ENCODE data around the gene MED16. TPM values are rescaled to one million over a fixed set of nuclear protein-coding genes. Genes with fewer than 3 reads are reported as not detected.

Gene MED16
- total RNA-seq, 2 experiments from 2014 or later: 62.2 to 64.0 TPM

- CTCF ChIA-PET: interaction anchor here (0.6 to 4.3 kb wide), 2 partner anchors 10 to 50 kb away, joined by 3 to 35 read pairs; no protein-coding TSS in a partner anchor
- Mint-ChIP-seq H3K27ac (peak within 1 kb of the TSS; percentile 86), H3K9me3 (no peaks in the 10 kb centered on the region), H3K27me3 (peaks cover 5% of the 10 kb centered on the region), H3K36me3 (ENCODE audit: low read depth) (peaks cover 16% of the 10 kb centered on the region), H3K4me3 (peak within 1 kb of the TSS; percentile 80), H3K4me1 (peaks cover 34% of the 10 kb centered on the region)
- POLR2A ChIA-PET: interaction anchor here (0.7 to 2.5 kb wide), 4 partner anchors 20 to 139 kb away, joined by 3 to 8 read pairs (median 6); partner anchors contain the start of genes MED16 and RNU6-9
- peak; percentile 86 for DNase-seq
These were observed 20.2 kb upstream of the MED16 start, which contains the start of gene R3HDM4 for GRCh38 chr19:913080-913748. TSS of gene R3HDM4 (minus strand) at chr19:913219. CDS start at chr19:913157, 62 bp downstream.

GRCh38 chr19:912181-913079 lies 19.4 kb upstream of the MED16 start:
- peak; percentile 41 for DNase-seq
- Mint-ChIP-seq H3K36me3 (ENCODE audit: low read depth) (peaks cover 19% of the 10 kb centered on the region), H3K27ac (peak overlapping the region; percentile 78), H3K27me3 (peaks cover 1% of the 10 kb centered on the region), H3K4me1 (peaks cover 39% of the 10 kb centered on the region), H3K4me3 (peak overlapping the region; percentile 80), H3K9me3 (no peaks in the 10 kb centered on the region)
- CTCF ChIA-PET: interaction anchor here (4.3 kb wide), 1 partner anchor 49 kb away, joined by 35 read pairs; no protein-coding TSS in a partner anchor
- POLR2A ChIA-PET: interaction anchor here (2.5 kb wide), 1 partner anchor 19 kb away, joined by 7 read pairs; the partner anchor contains the start of genes MED16 and RNU6-9

- DNase-seq: no peak
- POLR2A ChIA-PET: interaction anchor here (7.4 kb wide), 1 partner anchor 16 kb away, joined by 79 read pairs; the partner anchor contains the start of genes MED16 and RNU6-9
- no peaks in the 10 kb centered on the region for H3K9me3 Mint-ChIP-seq
- peaks cover 22% of the 10 kb centered on the region for H3K36me3 Mint-ChIP-seq (ENCODE audit: low read depth)
- peaks cover 1% of the 10 kb centered on the region for H3K27me3 Mint-ChIP-seq
- peak overlapping the region; percentile 98 for H3K27ac Mint-ChIP-seq
- CTCF ChIA-PET: no interaction called here
- H3K4me3 Mint-ChIP-seq: peak overlapping the region; percentile 69
- H3K4me1 Mint-ChIP-seq: peaks cover 47% of the 10 kb centered on the region
These were observed 18.4 kb upstream of the MED16 start for GRCh38 chr19:911197-912033.

GRCh38 chr19:907183-907853 lies 14.3 kb upstream of the MED16 start:
- peaks cover 57% of the 10 kb centered on the region for H3K4me1 Mint-ChIP-seq
- peaks cover 26% of the 10 kb centered on the region for H3K36me3 Mint-ChIP-seq (ENCODE audit: low read depth)
- H3K27ac Mint-ChIP-seq: peak overlapping the region; percentile 98
- H3K9me3 Mint-ChIP-seq: no peaks in the 10 kb centered on the region
- CTCF ChIA-PET: interaction anchor here (1.0 to 3.8 kb wide), 3 partner anchors 14 to 44 kb away, joined by 3 to 25 read pairs (median 17); partner anchors contain the start of genes MED16 and RNU6-9
- DNase-seq: no peak
- no peak overlapping the region for H3K4me3 Mint-ChIP-seq
- H3K27me3 Mint-ChIP-seq: no peaks in the 10 kb centered on the region
- POLR2A ChIA-PET: interaction anchor here (1.2 to 7.4 kb wide), 4 partner anchors 12 to 77 kb away, joined by 3 to 79 read pairs (median 14); partner anchors contain the start of genes MED16, RNU6-9 and WDR18

GRCh38 chr19:906480-906879 lies 13.5 kb upstream of the MED16 start:
- no peak overlapping the region for H3K4me3 Mint-ChIP-seq
- CTCF ChIA-PET: no interaction called here
- peak overlapping the region; percentile 98 for H3K27ac Mint-ChIP-seq
- peaks cover 33% of the 10 kb centered on the region for H3K36me3 Mint-ChIP-seq (ENCODE audit: low read depth)
- H3K9me3 Mint-ChIP-seq: no peaks in the 10 kb centered on the region
- DNase-seq: no peak
- POLR2A ChIA-PET: interaction anchor here (3.9 to 7.4 kb wide), 2 partner anchors 12 to 34 kb away, joined by 16 to 79 read pairs; partner anchors contain the start of genes MED16 and RNU6-9
- no peaks in the 10 kb centered on the region for H3K27me3 Mint-ChIP-seq
- H3K4me1 Mint-ChIP-seq: peaks cover 58% of the 10 kb centered on the region

- ChIA-PET POLR2A (interaction anchor here (0.6 to 7.4 kb wide), 2 partner anchors 10 to 171 kb away, joined by 3 to 79 read pairs; partner anchors contain the start of genes MED16 and RNU6-9), CTCF (no interaction called here)
- no peaks in the 10 kb centered on the region for H3K27me3 Mint-ChIP-seq
- peaks cover 35% of the 10 kb centered on the region for H3K36me3 Mint-ChIP-seq (ENCODE audit: low read depth)
- DNase-seq: no peak
- H3K4me3 Mint-ChIP-seq: no peak overlapping the region
- no peaks in the 10 kb centered on the region for H3K9me3 Mint-ChIP-seq
- H3K4me1 Mint-ChIP-seq: peaks cover 50% of the 10 kb centered on the region
- H3K27ac Mint-ChIP-seq: no peak overlapping the region
These were observed 11.6 kb upstream of the MED16 start for GRCh38 chr19:904545-904944.

- ChIA-PET POLR2A (interaction anchor here (2.8 kb wide), 1 partner anchor 10 kb away, joined by 14 read pairs; the partner anchor contains the start of genes MED16 and RNU6-9), CTCF (no interaction called here)
- no peak for DNase-seq
- Mint-ChIP-seq H3K36me3 (ENCODE audit: low read depth) (peaks cover 26% of the 10 kb centered on the region), H3K9me3 (no peaks in the 10 kb centered on the region), H3K27ac (no peak overlapping the region), H3K4me1 (peaks cover 38% of the 10 kb centered on the region), H3K4me3 (no peak overlapping the region), H3K27me3 (no peaks in the 10 kb centered on the region)
These were observed 10.3 kb upstream of the MED16 start for GRCh38 chr19:903266-903797.

GRCh38 chr19:902446-903226 lies 9.6 kb upstream of the MED16 start:
- ChIA-PET POLR2A (interaction anchor here (2.8 kb wide), 1 partner anchor 9 kb away, joined by 14 read pairs; the partner anchor contains the start of genes MED16 and RNU6-9), CTCF (interaction anchor here (0.6 to 1.3 kb wide), 3 partner anchors 12 to 39 kb away, joined by 3 to 4 read pairs (median 3); no protein-coding TSS in a partner anchor)
- no peak overlapping the region for H3K27ac Mint-ChIP-seq
- H3K4me3 Mint-ChIP-seq: no peak overlapping the region
- peaks cover 31% of the 10 kb centered on the region for H3K4me1 Mint-ChIP-seq
- DNase-seq: no peak
- H3K36me3 Mint-ChIP-seq (ENCODE audit: low read depth): peaks cover 26% of the 10 kb centered on the region
- no peaks in the 10 kb centered on the region for H3K9me3 Mint-ChIP-seq
- no peaks in the 10 kb centered on the region for H3K27me3 Mint-ChIP-seq

- DNase-seq: no peak
- Mint-ChIP-seq H3K36me3 (ENCODE audit: low read depth) (peaks cover 24% of the 10 kb centered on the region), H3K27ac (no peak overlapping the region), H3K27me3 (no peaks in the 10 kb centered on the region), H3K4me3 (no peak overlapping the region), H3K4me1 (peaks cover 25% of the 10 kb centered on the region), H3K9me3 (no peaks in the 10 kb centered on the region)
- ChIA-PET CTCF (interaction anchor here (0.6 to 1.3 kb wide), 3 partner anchors 13 to 38 kb away, joined by 3 to 4 read pairs (median 3); no protein-coding TSS in a partner anchor), POLR2A (interaction anchor here (2.8 kb wide), 1 partner anchor 9 kb away, joined by 14 read pairs; the partner anchor contains the start of genes MED16 and RNU6-9)
These were observed 9.0 kb upstream of the MED16 start for GRCh38 chr19:902093-902370.

GRCh38 chr19:901216-902092 lies 8.5 kb upstream of the MED16 start:
- no peaks in the 10 kb centered on the region for H3K9me3 Mint-ChIP-seq
- H3K27ac Mint-ChIP-seq: peak overlapping the region; percentile 29
- H3K36me3 Mint-ChIP-seq (ENCODE audit: low read depth): peaks cover 29% of the 10 kb centered on the region
- no peak overlapping the region for H3K4me3 Mint-ChIP-seq
- H3K4me1 Mint-ChIP-seq: peaks cover 19% of the 10 kb centered on the region
- ChIA-PET POLR2A (interaction anchor here (2.8 kb wide), 1 partner anchor 8 kb away, joined by 14 read pairs; the partner anchor contains the start of genes MED16 and RNU6-9), CTCF (interaction anchor here (0.6 to 1.3 kb wide), 3 partner anchors 13 to 38 kb away, joined by 3 to 4 read pairs (median 3); no protein-coding TSS in a partner anchor)
- H3K27me3 Mint-ChIP-seq: no peaks in the 10 kb centered on the region
- no peak for DNase-seq

Measured in activated CD4-positive, alpha-beta memory T cell treated with anti-CD3 and anti-CD28 coated beads, Interleukin-2, amount 10 ng/mL, durations not matched to agents 7 days and 5 days (primary cell).